NT2/D1 (cell line): ENCODE data around the gene PDZRN3.

Source experiments
- DNase-seq: peaks from one replicate; pipeline ENCODE4 v3.0.0-alpha.2; 2011; ENCODE audit warnings: low read depth, low spot score
- H3K27me3 ChIP-seq: 2 replicates; pipeline ENCODE4 v1.6.0; 2011; ENCODE audit warnings: mild to moderate bottlenecking; ENCODE audit not compliant: insufficient read length, insufficient read depth
- H3K36me3 ChIP-seq: 2 replicates; pipeline ENCODE4 v1.6.1; 2011; ENCODE audit warnings: mild to moderate bottlenecking, low read length, mixed read lengths; ENCODE audit not compliant: insufficient read depth, insufficient read length
- H3K4me1 ChIP-seq: 2 replicates; pipeline ENCODE4 v1.5.1; 2011; ENCODE audit not compliant: insufficient read depth, insufficient read length
- H3K4me3 ChIP-seq: 2 replicates; pipeline ENCODE4 v1.5.1; 2011; ENCODE audit warnings: low read depth; ENCODE audit not compliant: insufficient read length
- H3K9ac ChIP-seq: 2 replicates; pipeline ENCODE4 v1.6.0; 2011; ENCODE audit warnings: low read depth; ENCODE audit not compliant: insufficient read length
- H3K9me3 ChIP-seq: 2 replicates; pipeline ENCODE4 v1.5.1; 2011; ENCODE audit warnings: mild to moderate bottlenecking, low read length; ENCODE audit not compliant: insufficient read depth
- SUZ12 ChIP-seq: IDR thresholded peaks from 2 replicates; pipeline ENCODE4 v1.6.1; 2011; ENCODE audit not compliant: insufficient read length, insufficient read depth; ENCODE audit errors: extremely low read depth
- YY1 ChIP-seq: IDR thresholded peaks from 2 replicates; pipeline ENCODE4 v1.6.1; 2011; ENCODE audit not compliant: insufficient read length, insufficient read depth
- ZNF274 ChIP-seq: IDR thresholded peaks from 2 replicates; pipeline ENCODE4 v1.6.1; 2011; ENCODE audit warnings: mild to moderate bottlenecking, low read depth, low read length

PDZRN3 gene

DNA sequence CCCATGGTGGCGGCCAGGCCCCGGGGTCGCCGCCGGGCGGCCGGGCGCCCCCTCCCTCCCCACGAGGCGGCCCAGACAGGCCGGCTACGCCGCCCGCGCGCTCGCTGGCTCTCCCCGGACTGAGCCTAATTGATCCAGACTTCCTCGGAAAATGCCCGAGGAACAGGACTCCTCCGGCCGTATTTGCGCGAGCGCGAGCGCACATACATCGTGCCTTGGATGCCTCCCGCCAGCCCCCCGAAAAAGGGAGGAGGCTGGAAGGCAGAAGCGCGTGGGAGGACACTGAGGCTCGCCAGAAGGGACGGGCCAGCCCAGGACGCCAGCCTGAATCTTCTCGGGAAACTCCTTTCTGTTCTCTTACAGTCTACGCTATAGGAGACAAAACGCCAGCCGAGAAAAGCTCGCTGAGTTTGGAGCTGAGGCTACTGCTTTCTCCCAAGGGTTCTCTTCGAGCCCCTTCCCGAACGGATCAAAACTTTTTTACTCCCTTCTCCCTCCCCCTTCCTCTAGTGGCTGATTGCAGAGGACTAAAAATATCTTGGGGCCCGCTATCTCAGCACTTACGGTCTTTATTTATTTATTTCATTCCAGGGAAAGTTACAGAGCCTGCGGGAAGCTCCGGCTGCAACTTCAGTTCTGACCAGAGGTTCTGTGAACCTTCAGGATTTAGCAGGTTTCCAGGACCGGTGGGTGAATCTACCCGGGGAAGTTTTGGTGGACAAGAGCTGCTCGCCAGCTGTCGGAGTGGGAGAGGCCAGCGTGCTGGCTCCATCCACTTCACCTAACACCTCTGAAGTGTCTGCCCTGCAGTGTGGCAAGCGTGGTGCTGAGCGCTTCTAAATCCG, at the start of gene PDZRN3:
TSS of gene PDZRN3 (minus strand) at position 121 of the 845 bp plus-strand sequence.
- Histone ChIP-seq H3K36me3 (no peaks in the 10 kb centered on the region), H3K9me3 (no peaks in the 10 kb centered on the region), H3K9ac (peak within 1 kb of the TSS; percentile 95), H3K4me1 (peaks cover 5% of the 10 kb centered on the region), H3K4me3 (peak within 1 kb of the TSS; percentile 88), H3K27me3 (peaks cover 33% of the 10 kb centered on the region)
- TF ChIP-seq ZNF274 (no peak), SUZ12 (no peak), YY1 (no peak)
- peak; percentile 50 for DNase-seq

DNA sequence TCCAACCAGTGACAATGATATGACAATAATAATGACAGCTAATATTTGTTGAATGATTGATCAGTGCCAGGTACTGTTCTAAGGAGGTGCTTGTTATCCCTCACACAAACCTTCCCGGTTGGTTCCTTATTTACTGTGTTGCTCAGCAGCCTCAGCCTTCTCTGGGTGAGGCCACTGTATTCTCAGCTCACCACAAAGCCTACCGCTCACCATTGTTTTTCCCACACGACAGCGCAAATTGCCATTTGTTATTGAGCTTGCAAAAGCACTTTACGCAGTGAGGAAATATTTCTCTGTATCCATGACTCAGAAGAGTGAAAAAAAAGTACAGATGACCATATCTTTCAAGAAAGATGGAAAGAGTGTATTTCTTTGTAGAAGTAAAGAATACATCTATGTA, 49.5 kb upstream of the PDZRN3 start:
- H3K9ac ChIP-seq, result no peak overlapping the region
- no peak for DNase-seq
- TF ChIP-seq YY1 (no peak), SUZ12 (no peak), ZNF274 (no peak)
- H3K9me3 ChIP-seq, result no peaks in the 10 kb centered on the region
- no peaks in the 10 kb centered on the region for H3K36me3 ChIP-seq
- H3K27me3 ChIP-seq, result no peaks in the 10 kb centered on the region
- H3K4me1 ChIP-seq, result peaks cover 5% of the 10 kb centered on the region
- H3K4me3 ChIP-seq, result no peak overlapping the region

DNA sequence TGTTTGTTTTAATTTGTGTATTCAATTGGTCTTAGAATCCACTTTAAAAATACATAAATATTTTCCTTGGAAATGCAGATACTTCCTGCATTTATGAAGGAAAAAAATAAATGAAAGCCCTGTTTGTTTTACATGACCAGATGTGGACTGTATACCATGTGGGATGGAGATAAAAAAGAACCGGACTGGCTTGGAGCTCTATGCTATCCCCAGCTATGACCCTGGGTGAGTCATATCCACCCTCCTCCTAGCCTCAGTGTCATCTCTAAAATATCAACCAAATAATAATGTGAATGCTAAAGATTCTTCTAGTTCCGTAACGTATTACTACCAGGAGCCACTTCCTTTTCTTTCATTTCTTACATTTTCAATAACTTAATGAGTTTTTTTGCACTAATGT, 44.5 kb upstream of the PDZRN3 start:
- peaks cover 5% of the 10 kb centered on the region for H3K4me1 ChIP-seq
- H3K9ac ChIP-seq, result no peak overlapping the region
- no peaks in the 10 kb centered on the region for H3K9me3 ChIP-seq
- H3K27me3 ChIP-seq, result no peaks in the 10 kb centered on the region
- no peak for DNase-seq
- no peaks in the 10 kb centered on the region for H3K36me3 ChIP-seq
- H3K4me3 ChIP-seq, result no peak overlapping the region
- TF ChIP-seq YY1 (no peak), ZNF274 (no peak), SUZ12 (no peak)

DNA sequence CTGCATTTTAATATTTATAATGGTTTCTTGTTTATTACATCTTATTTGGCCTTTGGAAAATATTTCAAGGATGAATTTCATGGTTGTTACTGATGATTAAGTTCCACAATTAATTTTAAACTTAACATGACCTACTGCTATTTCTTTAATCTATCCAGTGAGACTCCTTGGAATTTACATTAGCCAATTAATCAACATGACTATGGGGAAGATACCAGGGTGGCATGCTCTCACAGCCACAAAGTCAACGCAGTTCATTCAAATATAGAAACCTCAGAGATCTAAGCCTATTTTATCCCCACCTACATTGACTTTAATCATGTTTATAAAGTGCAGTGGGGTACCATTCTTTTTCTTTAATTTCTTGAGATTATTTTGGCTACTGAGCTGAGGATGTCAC, 43.6 kb upstream of the PDZRN3 start:
- TF ChIP-seq SUZ12 (no peak), ZNF274 (no peak), YY1 (no peak)
- H3K9me3 ChIP-seq, result no peaks in the 10 kb centered on the region
- DNase-seq, result no peak
- no peaks in the 10 kb centered on the region for H3K27me3 ChIP-seq
- no peak overlapping the region for H3K4me3 ChIP-seq
- H3K9ac ChIP-seq, result no peak overlapping the region
- H3K36me3 ChIP-seq, result no peaks in the 10 kb centered on the region
- no peaks in the 10 kb centered on the region for H3K4me1 ChIP-seq

DNA sequence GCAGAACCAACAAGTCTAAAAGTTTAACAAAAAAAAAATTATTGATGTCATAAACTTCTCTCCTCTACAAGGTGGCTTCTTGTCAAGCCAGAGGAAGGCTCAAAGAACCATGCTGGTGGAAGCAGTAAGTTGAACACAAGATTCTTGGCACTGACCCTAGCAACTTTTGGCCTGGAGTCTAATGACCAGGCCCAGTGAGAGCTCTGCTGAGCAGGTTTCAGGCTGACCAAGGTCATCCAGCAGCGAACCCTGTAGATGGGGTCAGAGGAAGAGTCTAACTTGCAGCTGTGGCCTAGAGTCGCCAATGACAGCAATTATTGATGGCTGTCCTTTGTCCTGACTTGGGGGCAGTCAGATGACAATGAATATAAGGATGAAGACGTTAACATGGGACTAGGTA, 43.1 kb upstream of the PDZRN3 start:
- no peak for TF ChIP-seq ZNF274
- Histone ChIP-seq H3K27me3 (no peaks in the 10 kb centered on the region), H3K9ac (no peak overlapping the region), H3K9me3 (no peaks in the 10 kb centered on the region), H3K4me1 (no peaks in the 10 kb centered on the region), H3K36me3 (no peaks in the 10 kb centered on the region), H3K4me3 (no peak overlapping the region)
- DNase-seq, result no peak

DNA sequence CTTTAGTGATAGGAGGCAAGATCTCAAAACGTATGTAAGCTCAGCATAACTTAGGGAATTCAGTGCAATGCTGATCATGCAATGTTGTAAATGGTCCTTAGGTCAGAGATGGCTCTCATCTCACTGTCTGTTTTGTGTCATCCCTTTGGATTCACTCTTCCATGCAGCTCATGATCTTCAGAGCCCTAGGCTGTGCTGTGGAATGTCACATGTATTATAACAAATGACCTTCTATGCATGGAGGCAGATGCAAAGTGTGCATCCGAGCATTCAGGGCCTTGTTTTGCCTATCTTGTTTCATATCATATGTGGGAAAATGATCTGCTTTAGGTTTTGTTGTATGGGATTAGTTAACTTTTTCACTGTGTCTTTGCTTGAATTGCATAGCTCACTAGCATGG, 40.5 kb upstream of the PDZRN3 start:
- no peak overlapping the region for H3K4me3 ChIP-seq
- no peaks in the 10 kb centered on the region for H3K4me1 ChIP-seq
- H3K36me3 ChIP-seq, result no peaks in the 10 kb centered on the region
- H3K9ac ChIP-seq, result no peak overlapping the region
- no peaks in the 10 kb centered on the region for H3K9me3 ChIP-seq
- TF ChIP-seq ZNF274 (no peak), SUZ12 (no peak), YY1 (no peak)
- H3K27me3 ChIP-seq, result no peaks in the 10 kb centered on the region
- no peak for DNase-seq

DNA sequence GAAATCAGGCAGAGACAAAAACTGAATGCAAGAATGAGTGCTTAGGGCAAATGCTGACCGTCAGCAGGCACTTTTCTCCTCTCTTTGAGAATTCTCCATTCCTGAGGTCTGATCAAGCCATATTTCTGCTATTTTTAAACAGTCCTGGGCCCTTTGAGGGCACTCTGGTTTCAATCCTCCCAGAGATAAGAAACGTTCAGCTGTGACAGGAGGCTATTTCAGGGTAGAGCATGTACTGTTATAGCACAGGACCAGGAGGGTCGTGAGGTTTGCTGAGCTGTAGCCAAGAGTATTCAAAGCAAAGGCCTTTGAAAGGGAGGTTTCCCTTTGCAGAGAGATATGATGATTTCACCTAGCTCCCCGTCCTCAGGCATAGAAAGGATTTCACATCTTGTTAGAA, 39.6 kb upstream of the PDZRN3 start:
- TF ChIP-seq SUZ12, result no peak
- no peak for TF ChIP-seq YY1
- no peak for TF ChIP-seq ZNF274
- no peak overlapping the region for H3K9ac ChIP-seq

More for the DNA sequence above, 39.6 kb upstream of the PDZRN3 start:
- DNase-seq, result no peak
- no peaks in the 10 kb centered on the region for H3K36me3 ChIP-seq
- H3K4me3 ChIP-seq, result no peak overlapping the region
- no peaks in the 10 kb centered on the region for H3K27me3 ChIP-seq
- H3K9me3 ChIP-seq, result no peaks in the 10 kb centered on the region
- H3K4me1 ChIP-seq, result no peaks in the 10 kb centered on the region
